Measurements from ENCODE around the gene ABCB10.
A peak's percentile ranks its signal among the peaks of the same experiment; 100 is the strongest.

The ABCB10 gene

DNA sequence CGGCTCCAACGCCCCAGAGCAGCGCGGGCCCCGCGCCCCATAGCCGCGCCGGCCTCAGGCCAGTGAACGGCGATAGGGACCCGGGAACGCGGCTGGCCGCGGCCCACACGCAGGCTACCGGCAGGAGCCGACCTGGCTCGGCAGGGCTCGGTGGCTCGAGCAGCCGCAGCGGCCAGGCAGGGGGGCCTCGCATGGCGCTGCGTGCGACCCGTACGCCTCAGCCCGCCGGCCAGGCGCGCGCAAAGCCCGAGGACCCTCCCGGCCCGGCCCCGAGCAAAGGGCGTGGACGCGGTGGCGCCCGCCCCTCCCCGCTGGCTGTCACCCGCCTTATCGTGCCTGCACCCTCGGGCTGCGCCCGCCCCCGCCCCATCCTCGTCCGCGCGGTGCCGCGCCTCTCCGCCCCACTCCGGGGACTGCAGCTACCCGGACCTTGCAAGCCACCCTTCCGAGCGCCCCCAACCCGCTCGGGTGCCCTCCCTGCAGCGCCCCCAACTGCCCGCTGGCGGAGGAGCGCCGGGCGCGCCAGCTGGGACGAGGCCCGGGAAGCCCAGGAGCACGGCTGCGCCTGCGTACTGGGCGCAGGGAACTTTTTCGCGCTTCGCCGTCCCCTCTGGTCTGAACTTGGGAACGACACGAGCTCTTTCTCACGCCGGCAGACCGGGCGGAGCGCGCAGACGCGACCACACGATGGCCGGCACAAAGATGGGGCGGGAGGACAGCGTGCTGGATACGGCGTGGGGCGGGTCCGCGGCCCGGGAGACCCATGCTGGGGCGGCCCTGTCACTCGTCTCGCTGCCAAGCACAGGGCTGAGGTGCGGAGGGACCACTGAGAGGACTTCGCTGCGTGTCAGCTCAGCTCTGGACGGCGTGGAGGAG, at the start of gene ABCB10:
Gene ABCB10 (minus strand): TSS at position 248 of the 876 bp plus-strand sequence. CDS start 55 bp downstream, at position 193.
- DNase-seq (ENCODE audit: low read depth): peak; percentile 89
- peak within 1 kb of the TSS; percentile 69 for H3K4me3 ChIP-seq (ENCODE audit: low read depth, low read length)
- TF ChIP-seq, protein P1, sequence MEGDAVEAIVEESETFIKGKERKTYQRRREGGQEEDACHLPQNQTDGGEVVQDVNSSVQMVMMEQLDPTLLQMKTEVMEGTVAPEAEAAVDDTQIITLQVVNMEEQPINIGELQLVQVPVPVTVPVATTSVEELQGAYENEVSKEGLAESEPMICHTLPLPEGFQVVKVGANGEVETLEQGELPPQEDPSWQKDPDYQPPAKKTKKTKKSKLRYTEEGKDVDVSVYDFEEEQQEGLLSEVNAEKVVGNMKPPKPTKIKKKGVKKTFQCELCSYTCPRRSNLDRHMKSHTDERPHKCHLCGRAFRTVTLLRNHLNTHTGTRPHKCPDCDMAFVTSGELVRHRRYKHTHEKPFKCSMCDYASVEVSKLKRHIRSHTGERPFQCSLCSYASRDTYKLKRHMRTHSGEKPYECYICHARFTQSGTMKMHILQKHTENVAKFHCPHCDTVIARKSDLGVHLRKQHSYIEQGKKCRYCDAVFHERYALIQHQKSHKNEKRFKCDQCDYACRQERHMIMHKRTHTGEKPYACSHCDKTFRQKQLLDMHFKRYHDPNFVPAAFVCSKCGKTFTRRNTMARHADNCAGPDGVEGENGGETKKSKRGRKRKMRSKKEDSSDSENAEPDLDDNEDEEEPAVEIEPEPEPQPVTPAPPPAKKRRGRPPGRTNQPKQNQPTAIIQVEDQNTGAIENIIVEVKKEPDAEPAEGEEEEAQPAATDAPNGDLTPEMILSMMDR (IDR thresholded peaks at IDR 0.05; ENCODE audit: low read depth, low read length, missing control alignments): peak; percentile 72

DNA sequence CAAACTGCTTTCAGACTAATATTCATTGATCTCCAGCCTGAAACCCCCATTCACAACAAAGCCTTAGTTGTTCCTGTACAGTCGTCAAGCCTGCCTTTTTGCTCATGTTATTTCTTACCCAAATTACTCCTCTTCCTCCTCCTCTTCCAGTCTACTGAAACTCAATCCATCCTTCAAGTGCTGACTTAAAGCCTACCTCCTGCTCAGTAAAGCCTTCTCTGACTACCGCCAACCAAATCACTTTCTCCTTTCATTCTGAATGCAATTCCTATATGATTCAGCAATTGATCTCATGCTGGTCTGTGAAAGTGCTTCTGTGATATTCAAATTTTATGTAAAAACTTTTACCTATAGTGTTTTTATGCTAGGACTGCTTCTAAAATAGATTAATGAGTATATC, 48.9 kb upstream of the ABCB10 start:
- TF ChIP-seq, protein P1 (IDR thresholded peaks at IDR 0.05; ENCODE audit: low read depth, low read length, missing control alignments): no peak
- H3K4me3 ChIP-seq (ENCODE audit: low read depth, low read length): no peak overlapping the region
- no peak for DNase-seq (ENCODE audit: low read depth)

DNA sequence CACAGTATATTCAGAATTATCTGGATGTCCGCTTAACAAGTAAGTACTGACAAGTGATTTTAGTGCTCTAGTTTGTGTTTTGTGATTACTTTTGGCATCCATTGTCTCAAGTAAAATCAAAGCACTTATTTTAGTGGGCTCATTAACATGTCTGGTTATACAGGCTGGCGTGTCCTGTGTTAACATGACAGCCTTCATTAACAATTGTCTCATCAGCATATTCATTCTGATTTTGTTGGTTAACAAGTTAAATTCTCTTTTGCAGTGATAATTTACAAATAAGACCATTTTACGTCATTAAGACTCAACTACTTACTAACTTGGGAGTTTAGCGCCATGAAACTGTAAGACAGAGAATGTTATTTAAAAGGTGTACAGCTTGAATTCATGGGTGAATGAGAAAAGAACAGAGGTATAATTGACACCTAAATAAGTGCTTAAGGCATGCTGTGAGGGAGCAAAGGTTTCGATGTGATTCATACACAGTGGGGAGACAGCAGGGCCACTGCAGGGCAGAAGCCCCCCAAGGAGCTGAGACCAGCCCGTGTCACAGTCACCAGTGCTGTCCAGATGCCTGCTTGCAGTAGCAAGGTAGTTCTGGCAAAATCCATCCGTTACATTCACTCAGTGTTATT, 45.0 kb upstream of the ABCB10 start:
- DNase-seq (ENCODE audit: low read depth): no peak
- TF ChIP-seq, protein P1 (IDR thresholded peaks at IDR 0.05; ENCODE audit: low read depth, low read length, missing control alignments): no peak
- H3K4me3 ChIP-seq (ENCODE audit: low read depth, low read length): no peak overlapping the region

DNA sequence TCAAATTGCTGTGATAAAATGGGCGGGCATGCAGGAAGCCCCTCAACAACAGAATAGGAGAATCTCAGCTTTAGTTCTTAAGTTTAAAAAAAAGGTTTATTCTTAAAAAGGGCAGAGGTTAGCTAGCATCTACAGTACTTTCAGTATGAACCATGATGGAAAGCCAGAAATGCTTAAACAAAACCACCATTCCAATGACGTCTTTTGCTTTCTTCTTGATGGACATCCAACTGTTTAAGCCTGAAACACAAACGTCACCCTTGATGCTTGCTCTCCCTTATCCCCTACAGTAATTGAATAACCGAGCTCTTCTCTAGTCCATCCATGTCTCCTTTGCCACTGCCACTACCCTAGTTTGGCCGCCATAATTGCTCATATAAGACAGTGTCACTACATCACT, 41.7 kb upstream of the ABCB10 start:
- TF ChIP-seq, protein P1 (IDR thresholded peaks at IDR 0.05; ENCODE audit: low read depth, low read length, missing control alignments): no peak
- no peak overlapping the region for H3K4me3 ChIP-seq (ENCODE audit: low read depth, low read length)
- DNase-seq (ENCODE audit: low read depth): no peak

DNA sequence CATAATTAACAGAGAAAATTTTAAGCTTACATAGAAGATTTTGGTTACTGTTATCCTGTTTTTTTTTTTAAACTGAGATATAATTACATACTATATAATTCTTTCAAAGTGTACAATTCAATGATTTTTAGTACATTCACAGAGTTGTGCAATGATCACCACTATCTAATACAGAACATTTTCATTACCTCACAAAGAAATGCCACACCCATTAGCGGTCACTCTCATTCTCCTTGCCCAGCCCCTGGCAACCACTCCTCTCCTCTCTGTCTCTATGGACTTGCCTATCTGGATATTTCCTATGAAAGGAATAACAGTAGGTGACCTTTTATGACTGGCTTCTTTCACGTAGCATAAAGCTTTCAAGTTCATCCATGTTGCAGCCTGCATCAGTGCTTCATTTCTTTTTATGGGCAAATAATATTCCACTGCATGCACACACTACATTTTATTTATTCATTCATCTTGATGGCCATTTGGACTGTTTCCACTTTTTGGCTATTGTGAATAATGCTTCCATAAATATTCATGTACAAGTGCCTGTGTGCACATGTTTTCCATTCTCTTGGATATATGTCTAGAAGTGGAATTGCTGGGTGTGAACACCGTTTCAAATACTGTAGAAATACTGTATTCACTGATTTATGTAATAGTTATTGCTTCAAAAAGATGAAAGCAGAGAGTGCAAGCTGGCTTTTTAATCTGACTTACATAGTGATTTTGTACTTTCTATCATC, 40.9 kb upstream of the ABCB10 start:
- DNase-seq (ENCODE audit: low read depth): no peak
- no peak overlapping the region for H3K4me3 ChIP-seq (ENCODE audit: low read depth, low read length)
- TF ChIP-seq, protein P1 (IDR thresholded peaks at IDR 0.05; ENCODE audit: low read depth, low read length, missing control alignments): no peak

DNA sequence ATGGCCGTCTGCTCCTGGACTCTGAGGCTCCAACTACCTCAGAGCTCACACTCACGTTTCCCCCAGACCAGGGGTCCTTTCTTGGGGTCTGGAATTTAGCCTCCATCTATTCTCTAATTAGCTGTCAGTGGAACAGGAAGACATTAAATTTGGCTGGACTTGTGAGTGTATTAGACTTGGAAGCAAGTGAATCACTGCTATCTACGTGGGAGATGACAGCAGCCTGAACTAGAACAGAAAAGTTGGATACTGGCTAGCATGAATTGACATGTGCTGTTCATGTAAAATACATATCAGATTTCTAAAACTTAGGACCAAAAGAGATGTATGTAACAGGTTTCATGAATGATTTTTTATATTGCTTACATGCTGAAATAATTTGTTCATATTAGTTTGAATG, 39.4 kb upstream of the ABCB10 start:
- TF ChIP-seq, protein P1 (IDR thresholded peaks at IDR 0.05; ENCODE audit: low read depth, low read length, missing control alignments): no peak
- DNase-seq (ENCODE audit: low read depth): no peak
- H3K4me3 ChIP-seq (ENCODE audit: low read depth, low read length): no peak overlapping the region

All from GM12864 (cell line).